T-helper 1 cell (primary cell): ENCODE results near the gene ARHGAP33.
"Not testable (repeated sequence)": the region's sequence is repeated elsewhere in the genome, so short reads cannot be mapped to it uniquely, and the experiment has no call there.

ENCODE experiments used
- DNase-seq, 5 donors: peaks; one replicate each; pipeline ENCODE4 v3.0.0-alpha.2; 2012 to 2020

Gene ARHGAP33

GRCh38 chr19:35780717-35781116 is 5.4 kb downstream of the ARHGAP33 start:
- DNase-seq: no peak

- no peak for DNase-seq
Measured at GRCh38 chr19:35781650-35782049, 6.3 kb downstream of the ARHGAP33 start.

- no peak for DNase-seq
Measured at GRCh38 chr19:35782589-35782988, 7.2 kb downstream of the ARHGAP33 start.

GRCh38 chr19:35783469-35784434 is 8.4 kb downstream of the ARHGAP33 start:
- no peak for DNase-seq

GRCh38 chr19:35784503-35785338 is 9.4 kb downstream of the ARHGAP33 start:
- no peak for DNase-seq

GRCh38 chr19:35785339-35785627 is 9.9 kb downstream of the ARHGAP33 start:
- DNase-seq: no peak

- DNase-seq: no peak
Measured at GRCh38 chr19:35786299-35787160, 11.2 kb downstream of the ARHGAP33 start.

GRCh38 chr19:35787227-35787799 is 11.9 kb downstream of the ARHGAP33 start:
- no peak for DNase-seq

GRCh38 chr19:35788205-35788960 is 13.0 kb downstream of the ARHGAP33 start:
- DNase-seq: no peak

- no peak for DNase-seq
Measured at GRCh38 chr19:35789195-35789977, 14.0 kb downstream of the ARHGAP33 start.

- no peak for DNase-seq
Measured at GRCh38 chr19:35789978-35790944, 14.9 kb downstream of the ARHGAP33 start.

- no peak for DNase-seq
Measured at GRCh38 chr19:35790981-35791813, 15.8 kb downstream of the ARHGAP33 start.

- no peak for DNase-seq
Measured at GRCh38 chr19:35791814-35792279, 16.5 kb downstream of the ARHGAP33 start.

- no peak for DNase-seq
Measured at GRCh38 chr19:35792312-35792711, 16.9 kb downstream of the ARHGAP33 start.

GRCh38 chr19:35792888-35793287 is 17.5 kb downstream of the ARHGAP33 start:
- no peak for DNase-seq

GRCh38 chr19:35793381-35794165 is 18.2 kb downstream of the ARHGAP33 start:
- no peak for DNase-seq

GRCh38 chr19:35795564-35795963 is 20.2 kb downstream of the ARHGAP33 start:
- DNase-seq: not testable (repeated sequence)
